K562 (cell line): Measurements from ENCODE around the gene C9orf50. TPM values are rescaled to one million over a fixed set of nuclear protein-coding genes. Genes with fewer than 3 reads are reported as not detected.

Experiments used
- ATAC-seq: fragments of 200-7000 bp; cut with Tn5 transposase; 3 replicates; pipeline ENCODE4 v1.9.1; 2020; ENCODE audit warnings: moderate library complexity
- BruUV-seq: library from RNA; stranded (reverse); fragments of 400-500 nt; replicated peaks from 2 replicates; lab custom pipeline; 2021; lab: Mats Ljungman, UMichigan
- CTCF ChIA-PET: fragments of 300-600 bp; formaldehyde crosslinking; extraction: SDS; loops from one replicate; lab custom pipeline; 2021; ENCODE audit warnings: low intra/inter-chr PET ratio; lab: Yijun Ruan, JAX
- POLR2A ChIA-PET: fragments of 300-600, 350-650 bp; sonication (Branson Sonifier 250); formaldehyde crosslinking; extraction: SDS; loops from one replicate; lab custom pipeline; 2021; ENCODE audit warnings: antibody characterized with exemption, inconsistent platforms; lab: Yijun Ruan, JAX
- DNase-seq, 4 experiments: peaks; one replicate each; pipeline versions ENCODE4 v3.0.0 to v3.0.0-alpha.2; 2011 to 2018; ENCODE audit warnings: low spot score in 3 of 4, mixed read lengths in 3 of 4; ENCODE audit errors: extremely low read depth in 1 of 4
- FAIRE-seq: peaks from 2 replicates; lab custom pipeline; 2011; peaks lifted over from hg19 to GRCh38; lab: Jason Lieb, UNC
- H2AFZ ChIP-seq: 2 replicates; pipeline ENCODE4 v1.6.0; 2011; ENCODE audit warnings: low read depth, low read length, control low read depth, inconsistent platforms
- H3K27ac ChIP-seq: fragments of 200-600 bp; 3 replicates; pipeline ENCODE4 v1.8.0; 2011; ENCODE audit warnings: low read depth, mild to moderate bottlenecking, control low read depth, inconsistent platforms, low read length, moderate library complexity, mixed read lengths; ENCODE audit errors: extremely low read depth
- H3K27me3 ChIP-seq, 2 experiments: fragments of 300-600 bp in 1 of 2; 2 replicates in 1 of 2; 3 replicates in 1 of 2; pipeline versions ENCODE4 v1.6.0 to v1.8.0; 2011; ENCODE audit warnings: inconsistent platforms in 2 of 2, low read length in 2 of 2, mild to moderate bottlenecking in 1 of 2, mixed read lengths in 1 of 2, moderate library complexity in 1 of 2; ENCODE audit not compliant: control insufficient read depth in 2 of 2, insufficient read depth in 2 of 2
- H3K36me3 ChIP-seq: fragments of 300-600 bp; 3 replicates; pipeline ENCODE4 v1.8.0; 2011; ENCODE audit warnings: mild to moderate bottlenecking, low read length, inconsistent platforms; ENCODE audit not compliant: control insufficient read depth, insufficient read depth
- H3K4me1 ChIP-seq, 2 experiments: fragments of 200-600 bp in 1 of 2; replicated peaks in 1 of 2; 2 replicates in 1 of 2; 3 replicates in 1 of 2; pipeline versions ENCODE4 v1.5.1 to v1.8.0; 2011; ENCODE audit warnings: inconsistent platforms in 2 of 2, low read length in 2 of 2, mild to moderate bottlenecking in 1 of 2, mixed read lengths in 1 of 2, moderate library complexity in 1 of 2; ENCODE audit not compliant: control insufficient read depth in 2 of 2, insufficient read depth in 2 of 2
- H3K4me2 ChIP-seq: 2 replicates; pipeline ENCODE4 v1.6.1; 2011; ENCODE audit warnings: low read length, control low read depth, inconsistent platforms, mixed read lengths; ENCODE audit not compliant: insufficient read depth
- H3K4me3 ChIP-seq: fragments of 200-600 bp; sonication (generic), shearing (Covaris generic); 2 replicates; pipeline ENCODE4 v1.5.1; 2016; ENCODE audit warnings: control low read depth, inconsistent platforms
- H3K79me2 ChIP-seq: fragments of 200-600 bp; 3 replicates; pipeline ENCODE4 v1.8.0; 2011; ENCODE audit warnings: low read length, inconsistent platforms; ENCODE audit not compliant: control insufficient read depth, insufficient read depth
- H3K9ac ChIP-seq, 2 experiments: 2 replicates each; pipeline versions ENCODE4 v1.6.0 to v1.6.1; 2011; ENCODE audit warnings: low read depth in 2 of 2, low read length in 2 of 2, control low read depth in 1 of 2, inconsistent platforms in 1 of 2, mild to moderate bottlenecking in 1 of 2, mixed read lengths in 1 of 2; ENCODE audit not compliant: insufficient read depth in 1 of 2
- H3K9me1 ChIP-seq: one replicate; pipeline ENCODE4 v1.6.0; 2011; ENCODE audit warnings: inconsistent platforms, mild to moderate bottlenecking, low read length, moderate library complexity; ENCODE audit not compliant: control insufficient read depth, insufficient read depth
- H3K9me3 ChIP-seq: replicated peaks from 2 replicates; pipeline ENCODE4 v1.5.1; 2011; ENCODE audit warnings: low read depth, low read length, inconsistent platforms; ENCODE audit not compliant: control insufficient read depth, insufficient read depth
- H4K20me1 ChIP-seq: replicated peaks from 2 replicates; pipeline ENCODE4 v1.6.1; 2011; ENCODE audit warnings: low read length, inconsistent platforms, mixed read lengths; ENCODE audit not compliant: control insufficient read depth, insufficient read depth
- CREM ChIP-seq: IDR thresholded peaks from 2 replicates; pipeline ENCODE4 v1.6.1; 2014; ENCODE audit warnings: antibody characterized with exemption, low read depth
- POLR2G ChIP-seq: fragments of 200-400 bp; formaldehyde crosslinking; IDR thresholded peaks from 2 replicates; pipeline ENCODE4 v1.6.1; 2017; ENCODE audit warnings: low read depth, mild to moderate bottlenecking, antibody characterized with exemption, low read length, moderate library complexity
- ZMIZ1 ChIP-seq, 2 experiments: fragments of 150-350 bp in 1 of 2; IDR thresholded peaks; 2 replicates each; pipeline ENCODE4 v1.6.1; 2012 to 2016; ENCODE audit warnings: low read depth in 2 of 2, low read length in 2 of 2, mild to moderate bottlenecking in 1 of 2, moderate library complexity in 1 of 2
- WGBS: fragments of 100-300 bp; shearing (Covaris generic); methylation state at CpG from one replicate; pipeline ENCODE4 v1.1.6; 2016; ENCODE audit warnings: low coverage, mixed read lengths; ENCODE audit not compliant: insufficient coverage; ENCODE audit errors: missing lambda C conversion rate; 5-methylcytosine and 5-hydroxymethylcytosine counted together
- in situ Hi-C: fragments of 300-500 bp; cut with MboI; formaldehyde crosslinking; loops from 4 replicates; pipeline ENCODE4 v1.15.0; 2018; ENCODE audit warnings: inconsistent platforms, mixed read lengths
- intact Hi-C: fragments of 100-400 bp; cut with micrococcal nuclease; formaldehyde crosslinking; loops from 2 replicates; pipeline ENCODE4 v1.14.2; 2022
- polyA plus RNA-seq, 8 experiments: library from polyadenylated mRNA; depleted of rRNA in 4 of 8; stranded (reverse) in 5 of 8; unstranded in 3 of 8; fragments of >200 nt; fragmentation: Nextera tagmentation in 2 of 8; fragmentation: Illumina TruSeq in 1 of 8; extraction: Ambion mirVana in 2 of 8; extraction: Trizol in 1 of 8; gene quantifications; 2 replicates each; pipeline versions ENCODE4 v1.2.1 to v1.2.3, GENCODE V29; 2011 to 2014; ENCODE audit warnings: inconsistent platforms in 1 of 8, missing spikeins in 1 of 8
- total RNA-seq, 7 experiments: library from RNA; depleted of rRNA in 6 of 7; stranded (reverse); fragments of >200 nt in 6 of 7; fragmentation: Illumina TruSeq in 2 of 7; extraction: Trizol in 2 of 7; gene quantifications; 2 replicates each; pipeline versions ENCODE4 v1.2.1 to v1.2.3, GENCODE V29; 2011 to 2021; ENCODE audit warnings: low replicate concordance in 1 of 7

C9orf50 gene
- total and polyA plus RNA-seq, 9 of the 15 experiments (the other 6 are each of a cell fraction or from before 2014, with no cell fraction given): not detected

GRCh38 chr9:129640086-129640870 is 19.4 kb upstream of the C9orf50 start (continued):
- no peak for TF ChIP-seq ZMIZ1 (IDR thresholded peaks at IDR 0.05; ENCODE audit: low read depth in 2 of 2, low read length in 2 of 2)
- TF ChIP-seq POLR2G: 0 out of 2 replicates have a peak, but pooled peaks have one; percentile 35
- TF ChIP-seq, all 486 proteins: peak for 4

DNA sequence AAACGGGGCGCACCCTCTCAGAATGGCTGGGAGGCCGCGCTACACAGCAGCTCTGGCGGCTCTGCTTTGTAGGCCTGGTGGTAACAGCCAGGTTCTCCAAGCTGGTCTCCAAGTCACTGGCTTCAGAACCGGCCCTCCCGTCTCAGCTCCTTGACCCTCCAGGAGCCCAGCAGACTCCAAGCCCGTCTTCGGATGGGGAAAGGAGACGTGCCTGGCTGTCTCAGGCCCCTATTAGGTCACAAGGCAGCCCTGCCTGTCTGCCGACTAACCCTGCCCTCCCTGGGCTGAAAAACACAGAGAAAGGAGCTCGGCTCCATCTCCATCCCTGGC is 18.8 kb upstream of the C9orf50 start:
- no peaks in the 10 kb centered on the region for H3K27me3 ChIP-seq
- no peak overlapping the region for H3K27ac ChIP-seq
- peak overlapping the region in 1 of 2 experiments; percentile 49; a peak in 2 of 4 replicates for H3K9ac ChIP-seq
- H3K79me2 ChIP-seq: peaks cover 16% of the 10 kb centered on the region
- TF ChIP-seq CREM: no peak
- POLR2A ChIA-PET: interaction anchor here (0.7 to 1.9 kb wide), 7 partner anchors 9 to 724 kb away, joined by 3 to 15 read pairs (median 4); no protein-coding TSS in a partner anchor
- CTCF ChIA-PET: no interaction called here
- H3K9me1 ChIP-seq: no peaks in the 10 kb centered on the region
- no peak overlapping the region for H2AFZ ChIP-seq
- no TSS peak for BruUV-seq
- peaks cover 48% of the 10 kb centered on the region; the same call in 2 of the 3 replicates for H3K36me3 ChIP-seq
- ATAC-seq (no peak), DNase-seq (no peak), FAIRE-seq (no peak)
- in situ Hi-C loops (loop anchor here (5.0 kb wide), 1 partner anchor 143 kb away; no protein-coding TSS in a partner anchor), intact Hi-C loops (loop anchor here (5.0 to 10.0 kb wide), 3 partner anchors 58 to 245 kb away; no protein-coding TSS in a partner anchor)
- H3K4me1 ChIP-seq: peaks cover 0 to 42% of the 10 kb centered on the region in 2 experiments; a peak in 3 of 5 replicates
- no peaks in the 10 kb centered on the region for H3K9me3 ChIP-seq
- 84% methylated on average over 12 of the region's 12 CpGs for WGBS
- H3K4me3 ChIP-seq: no peak overlapping the region
- peaks cover 19% of the 10 kb centered on the region for H4K20me1 ChIP-seq
- no peak overlapping the region for H3K4me2 ChIP-seq
